ENCODE measurements around the gene CD300LG. TPM values are rescaled to one million over a fixed set of nuclear protein-coding genes. Genes with fewer than 3 reads are reported as not detected.

Gene CD300LG
- total and polyA plus RNA-seq, 2 experiments from 2014 or later = not detected

DNA sequence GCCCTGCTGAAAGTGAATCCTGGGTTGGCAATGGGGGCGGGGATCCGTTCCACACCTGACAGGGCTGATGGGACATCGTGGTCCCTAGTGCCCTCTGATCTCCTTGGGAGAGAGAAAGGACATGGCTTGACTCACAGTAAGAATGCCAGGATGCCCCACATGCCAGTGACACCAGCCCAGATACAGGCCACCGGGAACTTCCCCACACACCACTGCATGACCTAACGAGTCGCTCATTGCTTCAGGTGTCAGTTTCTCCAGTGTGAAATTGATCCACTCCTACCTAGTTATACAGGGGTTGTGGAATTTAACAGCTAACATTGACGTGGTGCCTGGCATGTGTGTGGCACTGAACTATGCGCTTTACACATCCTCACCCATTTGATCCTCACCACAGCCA lies 7.5 kb downstream of the CD300LG start:
- DNase-seq (ENCODE audit: low spot score) = no peak
- H3K4me1 ChIP-seq (ENCODE audit: insufficient read depth) = no peaks in the 10 kb centered on the region
- no peaks in the 10 kb centered on the region for H4K20me1 ChIP-seq (ENCODE audit: insufficient read depth, poor library complexity, severe bottlenecking)
- H2AFZ ChIP-seq = no peak overlapping the region
- no peak overlapping the region for H3K4me2 ChIP-seq
- TF ChIP-seq, protein P1, sequence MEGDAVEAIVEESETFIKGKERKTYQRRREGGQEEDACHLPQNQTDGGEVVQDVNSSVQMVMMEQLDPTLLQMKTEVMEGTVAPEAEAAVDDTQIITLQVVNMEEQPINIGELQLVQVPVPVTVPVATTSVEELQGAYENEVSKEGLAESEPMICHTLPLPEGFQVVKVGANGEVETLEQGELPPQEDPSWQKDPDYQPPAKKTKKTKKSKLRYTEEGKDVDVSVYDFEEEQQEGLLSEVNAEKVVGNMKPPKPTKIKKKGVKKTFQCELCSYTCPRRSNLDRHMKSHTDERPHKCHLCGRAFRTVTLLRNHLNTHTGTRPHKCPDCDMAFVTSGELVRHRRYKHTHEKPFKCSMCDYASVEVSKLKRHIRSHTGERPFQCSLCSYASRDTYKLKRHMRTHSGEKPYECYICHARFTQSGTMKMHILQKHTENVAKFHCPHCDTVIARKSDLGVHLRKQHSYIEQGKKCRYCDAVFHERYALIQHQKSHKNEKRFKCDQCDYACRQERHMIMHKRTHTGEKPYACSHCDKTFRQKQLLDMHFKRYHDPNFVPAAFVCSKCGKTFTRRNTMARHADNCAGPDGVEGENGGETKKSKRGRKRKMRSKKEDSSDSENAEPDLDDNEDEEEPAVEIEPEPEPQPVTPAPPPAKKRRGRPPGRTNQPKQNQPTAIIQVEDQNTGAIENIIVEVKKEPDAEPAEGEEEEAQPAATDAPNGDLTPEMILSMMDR (IDR thresholded peaks at IDR 0.05; ENCODE audit: poor library complexity) = no peak
- TF ChIP-seq EZH2phosphoT487 (IDR thresholded peaks at IDR 0.05; ENCODE audit: low read depth, severe bottlenecking, unreplicated experiment) = no peak
- no peak for TF ChIP-seq EZH2 (IDR thresholded peaks at IDR 0.05; ENCODE audit: borderline replicate concordance)
- no peaks in the 10 kb centered on the region for H3K9me3 ChIP-seq (ENCODE audit: low read depth)
- H3K9me2 ChIP-seq (replicated peaks; ENCODE audit: insufficient read depth) = no peaks in the 10 kb centered on the region
- 77% methylated on average over 8 of the region's 8 CpGs for WGBS (ENCODE audit: low lambda C conversion rate, missing lambda C conversion rate)
- H3K27me3 ChIP-seq = peaks cover 4% of the 10 kb centered on the region
- H3K79me2 ChIP-seq = no peaks in the 10 kb centered on the region
- H3K36me3 ChIP-seq (replicated peaks; ENCODE audit: insufficient read depth, low read depth) = no peaks in the 10 kb centered on the region
- H3K27ac ChIP-seq = no peak overlapping the region
- no peak overlapping the region for H3K4me3 ChIP-seq

DNA sequence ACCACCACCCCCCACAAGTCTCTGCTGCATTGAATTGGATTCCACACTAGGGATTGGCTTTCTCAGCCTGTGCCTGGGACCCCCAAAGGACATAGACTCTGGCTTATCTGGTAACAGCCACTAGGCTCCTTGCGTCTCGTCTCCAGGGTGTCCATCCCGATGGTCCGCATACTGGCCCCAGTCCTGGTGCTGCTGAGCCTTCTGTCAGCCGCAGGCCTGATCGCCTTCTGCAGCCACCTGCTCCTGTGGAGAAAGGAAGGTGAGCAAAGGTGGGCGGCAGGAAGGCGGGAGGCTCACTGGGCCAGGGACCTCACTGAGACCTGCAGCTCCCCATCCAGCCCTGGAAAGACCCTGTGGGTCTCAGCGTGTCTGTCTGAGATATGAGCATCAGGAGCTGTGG lies 8.1 kb downstream of the CD300LG start:
- 87% methylated on average over 9 of the region's 9 CpGs for WGBS (ENCODE audit: low lambda C conversion rate, missing lambda C conversion rate)
- Histone ChIP-seq H3K79me2 (no peaks in the 10 kb centered on the region), H4K20me1 (ENCODE audit: insufficient read depth, poor library complexity, severe bottlenecking) (no peaks in the 10 kb centered on the region), H2AFZ (no peak overlapping the region), H3K4me3 (no peak overlapping the region), H3K27ac (no peak overlapping the region), H3K36me3 (replicated peaks; ENCODE audit: insufficient read depth, low read depth) (no peaks in the 10 kb centered on the region), H3K9me3 (ENCODE audit: low read depth) (no peaks in the 10 kb centered on the region), H3K4me2 (no peak overlapping the region), H3K9me2 (replicated peaks; ENCODE audit: insufficient read depth) (no peaks in the 10 kb centered on the region), H3K27me3 (peaks cover 4% of the 10 kb centered on the region), H3K4me1 (ENCODE audit: insufficient read depth) (no peaks in the 10 kb centered on the region)
- TF ChIP-seq EZH2 (IDR thresholded peaks at IDR 0.05; ENCODE audit: borderline replicate concordance) = no peak
- TF ChIP-seq, protein P1 (IDR thresholded peaks at IDR 0.05; ENCODE audit: poor library complexity) = no peak
- TF ChIP-seq EZH2phosphoT487 (IDR thresholded peaks at IDR 0.05; ENCODE audit: low read depth, severe bottlenecking, unreplicated experiment) = no peak
- DNase-seq (ENCODE audit: low spot score) = no peak

DNA sequence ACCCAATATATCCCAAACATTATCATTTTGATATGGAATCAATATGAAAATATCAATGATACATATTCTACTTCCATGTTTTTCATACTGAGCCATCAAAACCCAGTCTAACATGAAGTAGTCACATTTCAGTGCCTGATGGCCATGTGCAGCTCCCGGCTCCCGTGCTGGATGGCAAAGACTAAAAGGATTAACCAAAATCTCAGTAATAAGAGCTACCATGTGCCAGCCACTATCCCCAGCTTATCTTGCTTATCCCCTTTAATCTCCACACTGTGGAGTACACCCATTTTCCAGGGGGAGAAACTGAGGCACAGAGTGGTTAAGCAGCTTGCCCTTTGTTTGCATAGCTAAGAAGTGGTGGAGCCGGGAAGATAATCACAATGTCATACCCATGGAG lies 9.2 kb downstream of the CD300LG start:
- Histone ChIP-seq H3K4me1 (ENCODE audit: insufficient read depth) (no peaks in the 10 kb centered on the region), H3K9me3 (ENCODE audit: low read depth) (no peaks in the 10 kb centered on the region), H3K79me2 (no peaks in the 10 kb centered on the region), H4K20me1 (ENCODE audit: insufficient read depth, poor library complexity, severe bottlenecking) (no peaks in the 10 kb centered on the region), H2AFZ (no peak overlapping the region), H3K4me3 (no peak overlapping the region), H3K36me3 (replicated peaks; ENCODE audit: insufficient read depth, low read depth) (no peaks in the 10 kb centered on the region), H3K4me2 (no peak overlapping the region), H3K9me2 (replicated peaks; ENCODE audit: insufficient read depth) (no peaks in the 10 kb centered on the region), H3K27ac (no peak overlapping the region), H3K27me3 (peaks cover 4% of the 10 kb centered on the region)
- TF ChIP-seq EZH2phosphoT487 (IDR thresholded peaks at IDR 0.05; ENCODE audit: low read depth, severe bottlenecking, unreplicated experiment) (no peak), EZH2 (IDR thresholded peaks at IDR 0.05; ENCODE audit: borderline replicate concordance) (no peak)
- TF ChIP-seq, protein P1 (IDR thresholded peaks at IDR 0.05; ENCODE audit: poor library complexity) = no peak
- no peak for DNase-seq (ENCODE audit: low spot score)
- WGBS (ENCODE audit: low lambda C conversion rate, missing lambda C conversion rate) = 78% methylated on average over 3 of the region's 3 CpGs

DNA sequence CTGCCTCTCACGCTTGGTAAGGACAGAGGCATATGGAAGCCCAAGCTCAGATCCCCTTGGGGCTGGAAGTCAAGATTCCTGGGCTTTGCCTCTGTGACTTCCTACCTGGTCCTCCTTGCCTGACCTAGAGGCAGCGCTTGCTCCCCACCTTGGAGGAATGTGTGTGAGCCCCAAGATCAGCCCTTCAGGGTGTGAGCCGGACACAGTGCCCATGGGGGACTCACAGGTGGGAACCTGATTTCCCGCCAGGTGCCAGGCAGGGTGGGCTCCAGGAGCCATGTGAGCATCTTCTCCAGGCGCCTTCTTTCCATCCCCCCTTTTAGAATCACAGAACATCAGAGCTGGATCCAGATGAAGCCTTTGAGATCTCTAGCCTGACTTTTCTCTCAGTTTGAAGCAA lies 10.2 kb downstream of the CD300LG start:
- no peak overlapping the region for H3K4me2 ChIP-seq
- TF ChIP-seq, protein P1 (IDR thresholded peaks at IDR 0.05; ENCODE audit: poor library complexity) = no peak
- TF ChIP-seq EZH2phosphoT487 (IDR thresholded peaks at IDR 0.05; ENCODE audit: low read depth, severe bottlenecking, unreplicated experiment) (no peak), EZH2 (IDR thresholded peaks at IDR 0.05; ENCODE audit: borderline replicate concordance) (no peak)
- no peaks in the 10 kb centered on the region for H3K9me3 ChIP-seq (ENCODE audit: low read depth)
- no peak overlapping the region for H3K4me3 ChIP-seq
- no peaks in the 10 kb centered on the region for H3K9me2 ChIP-seq (replicated peaks; ENCODE audit: insufficient read depth)
- H3K27ac ChIP-seq = no peak overlapping the region
- H2AFZ ChIP-seq = no peak overlapping the region
- H3K36me3 ChIP-seq (replicated peaks; ENCODE audit: insufficient read depth, low read depth) = no peaks in the 10 kb centered on the region
- peaks cover 4% of the 10 kb centered on the region for H3K27me3 ChIP-seq
- WGBS (ENCODE audit: low lambda C conversion rate, missing lambda C conversion rate) = 96% methylated on average over 5 of the region's 5 CpGs
- H3K4me1 ChIP-seq (ENCODE audit: insufficient read depth) = no peaks in the 10 kb centered on the region
- DNase-seq (ENCODE audit: low spot score) = no peak
- no peaks in the 10 kb centered on the region for H4K20me1 ChIP-seq (ENCODE audit: insufficient read depth, poor library complexity, severe bottlenecking)
- H3K79me2 ChIP-seq = no peaks in the 10 kb centered on the region
